Stomach (tissue), 4 donors: ENCODE results near the gene SIGLEC9.

Experiments
- CTCF ChIP-seq, 7 experiments: fragments of 450-650 bp in 4 of 7; fragments of 200-600 bp in 3 of 7; sonication (generic) in 3 of 7; IDR thresholded peaks; one replicate each; pipeline ENCODE4 v1.5.1; 2016 to 2019; ENCODE audit warnings: antibody characterized with exemption in 7 of 7, control low read depth in 2 of 7, mild to moderate bottlenecking in 1 of 7
- EP300 ChIP-seq: sonication (generic); formaldehyde crosslinking; IDR thresholded peaks from one replicate; pipeline ENCODE4 v1.6.1; 2017; ENCODE audit warnings: antibody characterized with exemption
- POLR2A ChIP-seq, 4 donors: fragments of 450-650 bp; IDR thresholded peaks; one replicate each; pipeline ENCODE4 v1.6.1; 2016; ENCODE audit warnings: antibody characterized with exemption in 4 of 4, control low read depth in 2 of 4, mild to moderate bottlenecking in 1 of 4, moderate library complexity in 1 of 4
- POLR2AphosphoS5 ChIP-seq, 3 donors: sonication (generic); formaldehyde crosslinking; IDR thresholded peaks; one replicate each; pipeline ENCODE4 v1.6.1; 2016; ENCODE audit warnings: antibody characterized with exemption in 3 of 3

GRCh38 chr19:51161266-51161665, 36.6 kb downstream of the SIGLEC9 start:
- no peak for TF ChIP-seq CTCF (IDR thresholded peaks at IDR 0.05)
- no peak for TF ChIP-seq POLR2A (IDR thresholded peaks at IDR 0.05)
- TF ChIP-seq EP300: no peak
- no peak for TF ChIP-seq POLR2AphosphoS5 (IDR thresholded peaks at IDR 0.05)
